HG03039 (cell line): ENCODE results near the gene CAPN12.

Experiments used
- ATAC-seq: cut with Tn5 transposase; IDR thresholded peaks from one replicate; pipeline ENCODE4 v1.9.1; 2021; ENCODE audit warnings: mild to moderate bottlenecking, moderate library complexity; ENCODE audit not compliant: unreplicated experiment

Gene CAPN12

DNA sequence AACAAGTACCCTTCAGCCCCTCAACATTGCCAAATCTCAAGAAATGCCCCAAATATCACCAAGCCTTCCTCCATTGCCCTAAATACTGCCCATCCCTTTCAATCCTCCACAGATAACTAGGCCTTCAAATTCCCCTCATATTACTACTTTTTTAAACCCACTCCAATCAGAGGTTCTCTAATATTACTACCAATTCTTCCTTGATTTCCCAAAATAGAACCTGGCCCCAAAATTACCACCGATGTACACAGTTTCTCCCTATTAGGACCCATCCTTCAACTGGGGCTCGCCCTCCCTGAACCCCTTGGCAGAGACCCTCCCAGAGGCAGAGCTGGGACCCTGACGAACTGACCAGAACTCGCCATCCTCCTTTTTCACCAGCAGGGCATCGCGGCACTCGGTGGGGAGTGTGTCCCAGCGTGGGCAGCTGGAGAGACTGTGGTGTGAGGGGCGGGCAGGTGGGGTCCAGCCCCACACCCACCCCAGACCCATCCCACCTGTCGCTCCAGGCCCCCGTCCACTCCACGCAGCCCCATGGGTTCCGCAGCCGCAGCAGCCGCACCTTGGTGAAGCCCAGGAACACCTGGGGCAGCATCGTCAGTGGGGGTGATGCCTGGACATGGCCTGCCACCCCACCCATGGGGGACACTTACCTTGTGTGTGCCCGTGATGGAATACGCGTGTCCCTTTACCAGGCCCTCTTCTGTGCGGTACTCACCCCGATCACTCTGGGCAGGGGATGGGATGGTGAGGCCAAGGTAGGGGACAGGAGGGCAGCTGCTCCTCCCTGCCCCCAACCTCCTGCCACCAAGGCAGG, 6.1 kb downstream of the CAPN12 start:
- ATAC-seq, result no peak

DNA sequence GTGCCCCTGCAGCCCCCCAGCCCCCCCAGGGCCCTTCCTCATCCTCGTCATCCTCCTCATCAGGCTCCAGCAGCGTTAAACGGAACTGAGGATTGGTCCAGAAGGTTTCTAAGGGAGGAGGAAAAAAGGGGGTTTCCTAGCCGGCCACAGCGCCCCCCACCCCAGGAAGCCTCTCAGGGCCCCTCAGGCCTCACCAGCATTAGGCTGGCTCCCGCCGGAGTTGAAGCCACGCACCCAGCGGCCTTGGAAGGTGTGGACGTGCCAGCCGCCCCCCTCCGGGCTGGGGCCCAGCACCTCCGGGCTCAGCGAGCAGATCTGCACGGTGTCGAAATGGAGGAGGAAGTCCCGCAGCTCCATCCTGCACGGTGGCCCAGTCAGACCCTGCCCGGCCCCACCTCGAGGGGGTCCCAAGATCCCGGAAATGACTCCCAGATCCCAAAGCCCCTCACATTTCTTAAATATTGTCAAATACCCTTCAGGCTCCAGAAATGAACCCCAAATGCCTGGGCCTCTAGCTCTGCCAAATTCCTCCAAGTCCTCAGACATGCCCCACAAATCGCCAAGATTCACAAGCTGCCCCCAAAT, 6.9 kb downstream of the CAPN12 start:
- ATAC-seq, result no peak

DNA sequence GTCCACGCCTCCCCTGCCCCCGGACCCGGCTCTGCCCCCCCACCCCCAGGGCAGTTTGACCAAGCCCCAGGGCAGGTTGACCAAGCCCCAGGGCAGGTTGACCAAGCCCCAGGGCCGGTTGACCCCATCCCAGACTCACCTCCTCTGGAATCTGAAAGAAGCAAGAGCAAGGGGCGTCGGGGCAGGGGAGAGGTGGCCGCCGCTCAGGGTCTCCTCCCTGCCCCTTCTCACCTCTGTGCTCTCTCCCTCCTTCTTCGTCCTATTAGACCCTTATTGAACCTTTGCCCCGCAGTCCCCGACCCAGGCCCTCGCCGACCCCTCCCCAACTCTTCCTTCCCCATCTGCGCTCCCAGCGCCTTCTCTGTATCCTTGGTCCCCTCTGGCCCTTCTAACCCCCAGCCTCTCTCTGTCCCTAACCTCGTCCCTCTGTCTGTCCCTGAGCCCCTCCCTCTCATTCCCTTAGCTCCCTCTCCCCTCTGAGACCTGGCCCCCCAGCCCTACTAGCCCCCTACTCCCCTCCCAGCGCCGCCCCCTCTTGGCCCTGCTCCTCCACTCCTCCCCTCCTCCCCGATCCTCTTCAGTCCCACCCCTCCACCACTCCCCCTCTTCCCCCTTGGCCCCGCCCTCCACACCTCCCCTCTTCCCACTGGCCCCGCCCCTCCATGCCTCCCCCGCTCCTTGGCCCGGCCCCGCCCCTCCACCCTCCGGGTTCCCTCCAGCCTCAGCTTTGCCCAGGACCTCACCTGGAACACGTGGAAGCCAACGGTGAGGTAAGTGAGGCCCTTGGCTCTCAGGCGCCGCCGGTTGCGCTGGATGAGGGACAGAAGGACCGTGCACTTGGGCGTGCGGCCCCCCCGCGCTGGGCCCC, 7.6 kb downstream of the CAPN12 start:
- no peak for ATAC-seq

DNA sequence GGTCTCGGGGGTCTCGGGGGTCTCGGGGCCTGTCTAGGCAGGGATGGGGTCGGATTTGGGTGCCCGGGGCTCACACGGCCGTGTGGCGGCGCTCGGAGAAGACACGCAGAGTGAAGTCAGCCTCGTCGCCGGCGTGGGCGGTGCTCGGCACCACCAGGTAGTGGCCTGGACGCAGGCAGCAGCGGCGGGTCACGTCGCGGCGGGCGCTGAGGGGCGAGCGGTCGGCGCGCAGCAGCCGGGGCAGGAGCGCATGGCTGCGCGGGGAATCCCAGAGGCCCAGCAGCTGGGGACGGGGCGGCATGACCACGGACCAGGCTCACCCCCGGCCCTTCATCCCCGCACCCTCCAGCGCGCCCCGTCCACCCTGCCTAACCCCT, 8.2 kb downstream of the CAPN12 start:
- no peak for ATAC-seq

DNA sequence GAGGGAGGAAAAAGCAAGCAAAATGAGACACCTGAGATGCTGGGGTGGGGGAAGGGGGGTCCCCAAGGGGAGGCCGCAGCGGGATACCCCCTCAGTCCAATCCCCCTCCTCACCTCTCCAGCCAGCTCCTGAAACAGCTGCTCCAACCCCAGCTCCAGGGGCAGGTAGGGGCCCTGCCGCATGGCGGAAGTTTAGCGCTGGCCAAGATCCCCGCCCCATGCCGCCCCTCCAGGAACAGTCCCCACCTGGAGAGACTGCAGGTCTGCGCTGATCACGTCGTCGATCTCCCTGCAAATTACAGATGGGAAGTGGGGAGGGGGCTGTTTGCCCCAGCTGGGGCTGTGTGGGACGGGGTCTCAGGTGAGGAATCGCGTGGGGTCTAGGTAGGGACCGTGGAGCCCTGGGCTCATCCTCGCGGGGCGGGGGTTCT, 9.0 kb downstream of the CAPN12 start:
- ATAC-seq, result no peak

DNA sequence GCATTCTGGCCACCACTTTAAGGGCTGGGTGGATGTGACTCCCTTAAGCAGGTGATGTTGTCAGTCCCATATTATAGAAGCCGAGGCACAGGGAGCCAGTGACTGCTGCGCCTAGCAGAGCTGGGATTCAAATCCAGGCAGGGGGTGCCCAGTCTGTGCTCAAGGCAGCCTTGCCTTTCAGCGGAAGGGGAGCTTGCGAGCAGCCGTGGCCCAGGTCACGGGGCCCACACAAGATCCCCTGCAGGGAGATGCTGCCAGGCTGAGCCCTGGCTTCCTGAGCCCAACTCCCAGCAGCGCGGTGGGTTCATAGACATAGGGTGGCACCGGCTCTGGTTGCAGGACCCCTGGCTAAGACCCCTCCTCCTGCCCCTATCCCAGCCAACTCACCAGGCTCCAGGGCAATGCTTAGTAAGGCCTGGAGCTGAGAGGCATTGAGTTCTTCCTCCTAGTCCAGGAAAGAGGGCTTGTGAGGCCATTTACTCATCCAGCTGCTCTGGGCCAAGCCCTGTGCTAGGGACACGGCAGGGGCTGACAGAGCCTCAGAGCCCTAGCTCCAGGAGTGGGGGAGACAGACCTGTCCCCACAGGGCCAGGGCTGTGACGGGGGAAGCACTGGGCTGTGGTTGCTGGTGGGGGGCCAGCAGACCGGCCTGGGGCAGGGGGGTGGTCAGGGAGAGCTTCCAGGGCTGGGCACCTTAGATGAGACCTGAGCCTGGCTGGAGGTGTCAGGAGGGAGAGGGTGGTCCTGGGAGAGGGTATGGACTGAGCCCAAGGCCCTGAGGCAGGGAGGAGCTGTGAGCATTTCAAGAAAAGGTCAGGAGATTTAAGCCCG, 9.6 kb downstream of the CAPN12 start:
- no peak for ATAC-seq

DNA sequence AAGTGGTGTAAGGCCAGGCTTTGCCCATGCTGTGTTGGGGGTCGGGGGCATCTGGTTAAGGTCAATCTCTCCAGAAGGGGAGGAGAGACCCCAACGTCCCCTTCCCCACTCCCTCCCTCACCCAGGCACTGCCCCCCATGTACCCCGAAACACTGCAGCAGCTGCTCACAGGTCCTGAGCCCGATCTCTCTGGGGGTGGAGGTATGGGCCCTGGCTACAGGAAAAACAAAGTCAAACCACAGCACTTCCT, 10.2 kb downstream of the CAPN12 start:
- no peak for ATAC-seq

DNA sequence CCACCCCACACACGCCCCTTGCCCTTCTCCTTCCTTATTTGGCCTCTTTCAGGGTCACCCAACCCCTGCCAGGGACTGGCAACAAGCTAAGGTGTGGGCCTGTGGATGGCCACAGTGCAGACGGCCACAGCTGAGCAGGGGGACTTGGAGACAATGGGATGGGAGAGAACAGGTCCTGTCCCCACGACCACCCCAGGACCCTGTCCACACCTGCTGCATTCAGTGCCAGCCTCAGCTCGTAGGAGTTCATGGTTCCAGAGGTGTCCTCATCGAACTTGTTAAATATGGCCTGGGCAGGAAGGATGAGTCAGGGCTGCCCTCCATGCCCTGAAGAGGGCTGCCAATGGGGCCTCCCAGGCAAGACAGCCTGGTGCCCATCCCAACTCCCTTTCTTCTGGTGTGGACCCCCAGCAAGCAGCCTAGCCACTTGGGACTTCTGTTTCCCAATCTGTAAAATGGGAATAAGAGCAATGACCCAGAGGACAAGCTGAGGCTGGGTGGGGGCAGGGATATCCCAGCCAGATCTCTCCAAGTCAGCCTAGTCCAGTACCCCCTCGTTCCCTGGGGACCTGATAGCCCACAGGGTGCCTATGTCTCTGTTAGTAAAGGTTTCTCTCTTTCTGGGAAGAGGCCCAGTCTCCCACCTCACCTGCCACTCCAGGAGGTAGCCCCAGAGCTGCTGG, 10.6 kb downstream of the CAPN12 start:
- no peak for ATAC-seq

DNA sequence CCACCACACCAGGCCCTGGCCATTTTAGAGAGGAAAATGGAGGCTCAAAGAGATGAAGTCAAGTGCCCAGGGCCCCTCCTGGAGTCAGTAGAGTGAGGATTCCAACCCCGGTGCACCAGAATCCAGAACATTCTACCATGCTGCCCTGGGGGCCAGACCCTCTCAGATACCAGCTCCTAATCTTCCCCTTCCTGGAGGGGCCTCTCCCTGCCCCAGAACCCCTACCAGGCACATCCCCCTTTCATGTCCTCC, 11.1 kb downstream of the CAPN12 start:
- no peak for ATAC-seq

DNA sequence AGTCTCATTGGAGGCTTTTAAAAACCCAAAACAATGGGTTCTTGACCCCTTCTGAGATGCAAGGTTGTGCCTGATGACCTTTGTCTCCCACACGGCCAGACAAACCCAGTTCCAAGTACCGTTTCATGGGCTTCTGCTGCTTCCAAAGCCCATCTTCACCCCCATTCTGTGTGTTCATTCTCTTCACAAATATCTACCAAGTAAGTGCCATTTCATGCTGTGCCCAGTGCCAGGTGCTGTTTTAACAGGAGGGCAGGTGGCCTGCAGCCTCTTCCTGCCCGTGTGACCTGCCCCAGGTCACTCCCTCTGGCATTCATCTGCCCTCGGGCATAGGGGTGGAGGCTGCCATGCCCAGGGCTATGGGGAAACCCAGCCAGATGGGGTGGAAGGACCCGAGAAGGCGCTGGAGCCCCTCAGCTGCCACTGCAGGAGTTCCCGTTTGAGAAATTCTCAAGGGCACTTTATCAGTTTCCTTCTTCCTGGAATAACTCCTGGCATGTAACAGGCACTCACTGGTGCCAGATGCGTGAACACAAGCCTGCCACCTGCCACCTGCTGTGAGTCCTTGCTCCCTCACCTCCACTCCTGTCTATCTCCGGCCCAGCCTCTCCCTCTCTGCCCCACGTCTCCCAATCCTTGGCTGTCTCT, 12.5 kb downstream of the CAPN12 start:
- ATAC-seq, result no peak

DNA sequence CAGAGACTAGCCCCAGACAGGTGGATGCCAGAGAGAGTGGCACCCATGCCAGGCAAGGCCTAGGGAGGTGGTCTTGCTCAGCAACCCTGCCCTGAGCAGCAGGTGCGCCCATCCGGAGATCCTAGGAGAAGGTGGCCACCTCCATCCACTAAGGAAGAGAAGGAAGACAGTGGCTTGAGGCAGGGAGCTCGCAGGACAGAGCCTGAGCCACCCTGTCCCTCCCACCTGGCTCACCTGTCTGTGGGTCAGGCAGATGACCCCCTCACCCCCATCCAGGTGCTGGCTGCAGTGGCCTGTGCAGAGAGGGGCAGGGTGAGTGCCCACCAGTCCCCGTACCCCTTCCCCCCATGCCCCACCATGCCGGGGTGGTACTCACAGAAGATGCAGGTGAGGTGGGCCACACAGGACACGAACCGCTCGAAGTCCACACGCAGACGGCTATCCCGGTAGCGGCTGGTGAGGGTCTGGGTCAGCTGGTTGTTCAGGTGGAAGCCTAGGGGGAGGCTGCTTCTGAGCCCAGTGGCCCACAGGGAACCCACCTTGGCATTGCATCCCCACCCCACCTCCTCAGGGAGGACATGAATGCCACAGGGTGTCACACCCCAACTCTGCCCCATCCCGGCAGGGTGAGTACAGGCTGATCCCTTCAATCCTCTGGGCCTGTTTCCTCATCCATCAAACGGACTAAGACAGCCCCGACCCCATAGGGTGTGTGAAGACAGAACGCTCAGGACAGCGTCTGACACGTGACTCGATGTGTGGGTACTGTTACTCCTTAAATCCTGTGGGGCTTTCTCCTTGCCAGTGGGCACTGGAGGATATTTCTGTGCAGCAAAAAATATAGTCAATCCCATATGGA, 13.3 kb downstream of the CAPN12 start:
- no peak for ATAC-seq

DNA sequence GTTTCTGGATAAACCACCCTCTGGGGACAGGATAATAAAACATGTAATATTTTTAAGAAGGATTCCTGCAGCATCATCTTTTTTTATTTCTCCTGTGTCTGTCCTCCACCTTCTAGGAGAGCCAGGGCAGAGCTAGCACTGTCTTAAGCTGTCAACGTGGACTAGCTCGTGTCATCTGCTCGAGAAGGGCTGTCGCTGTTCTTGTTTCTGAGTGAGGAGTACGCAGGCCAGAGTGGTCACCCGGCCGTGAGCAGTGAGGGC, 13.9 kb downstream of the CAPN12 start:
- ATAC-seq, result no peak

DNA sequence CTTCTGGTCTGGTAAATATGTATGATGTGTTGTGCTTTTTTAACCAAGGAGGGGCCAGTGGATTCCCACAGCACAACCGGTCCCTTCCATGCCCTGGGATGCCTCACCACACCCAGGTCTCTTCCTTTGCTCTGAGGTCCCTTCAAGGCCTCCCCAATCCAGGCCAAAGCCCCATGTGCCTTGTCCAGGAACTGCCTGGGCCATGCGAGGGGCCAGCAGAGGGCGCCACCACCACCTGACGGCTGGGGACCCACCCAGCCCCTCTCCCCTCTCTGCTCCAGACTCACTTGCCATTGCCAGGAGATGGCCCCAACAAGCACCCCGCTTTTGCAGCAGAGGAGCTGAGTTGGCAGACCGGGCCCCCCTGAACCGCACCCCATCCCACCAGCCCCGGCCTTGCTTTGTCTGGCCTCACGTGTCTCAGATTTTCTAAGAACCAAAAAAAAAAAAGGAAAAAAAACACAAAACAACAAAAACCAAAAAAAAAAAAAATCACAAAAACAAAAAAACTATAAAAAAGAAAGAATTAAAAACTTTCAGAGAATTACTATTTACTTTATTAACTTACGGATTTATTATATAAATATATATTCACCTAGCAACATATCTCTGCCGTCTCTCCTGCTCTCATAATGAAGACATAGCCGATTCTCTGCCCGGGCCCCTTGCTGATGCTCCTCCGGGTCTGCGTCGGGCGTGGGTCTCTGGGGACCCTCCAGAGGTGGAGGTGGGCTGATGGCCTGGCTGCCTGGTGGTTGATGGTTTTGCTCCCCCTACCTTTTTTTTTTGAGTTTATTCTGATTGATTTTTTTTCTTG, 14.4 kb downstream of the CAPN12 start:
- ATAC-seq, result no peak

DNA sequence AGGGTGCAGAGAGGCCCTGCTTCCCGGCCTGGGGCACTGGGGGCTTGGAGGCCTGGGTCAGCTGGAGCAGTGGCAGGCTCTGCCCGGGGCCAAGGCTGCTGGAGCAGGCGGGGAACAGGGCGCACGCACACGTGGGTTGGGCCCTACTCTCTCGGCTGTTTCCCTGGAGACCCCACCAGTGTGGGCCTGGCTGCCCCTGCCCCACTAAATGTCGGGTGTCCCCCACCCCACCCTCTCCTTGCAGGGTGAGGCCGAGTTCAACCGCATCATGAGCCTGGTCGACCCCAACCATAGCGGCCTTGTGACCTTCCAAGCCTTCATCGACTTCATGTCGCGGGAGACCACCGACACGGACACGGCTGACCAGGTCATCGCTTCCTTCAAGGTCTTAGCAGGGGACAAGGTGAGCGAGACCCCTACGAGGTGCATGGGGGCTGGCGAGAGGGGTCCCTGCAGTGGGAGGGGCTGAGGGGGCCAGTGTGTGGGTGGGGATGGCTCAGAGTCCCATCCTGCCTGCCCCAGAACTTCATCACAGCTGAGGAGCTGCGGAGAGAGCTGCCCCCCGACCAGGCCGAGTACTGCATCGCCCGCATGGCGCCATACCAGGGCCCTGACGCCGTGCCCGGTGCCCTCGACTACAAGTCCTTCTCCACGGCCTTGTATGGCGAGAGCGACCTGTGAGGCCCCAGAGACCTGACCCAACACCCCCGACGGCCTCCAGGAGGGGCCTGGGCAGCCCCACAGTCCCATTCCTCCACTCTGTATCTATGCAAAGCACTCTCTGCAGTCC, 15.3 kb downstream of the CAPN12 start:
- no peak for ATAC-seq

DNA sequence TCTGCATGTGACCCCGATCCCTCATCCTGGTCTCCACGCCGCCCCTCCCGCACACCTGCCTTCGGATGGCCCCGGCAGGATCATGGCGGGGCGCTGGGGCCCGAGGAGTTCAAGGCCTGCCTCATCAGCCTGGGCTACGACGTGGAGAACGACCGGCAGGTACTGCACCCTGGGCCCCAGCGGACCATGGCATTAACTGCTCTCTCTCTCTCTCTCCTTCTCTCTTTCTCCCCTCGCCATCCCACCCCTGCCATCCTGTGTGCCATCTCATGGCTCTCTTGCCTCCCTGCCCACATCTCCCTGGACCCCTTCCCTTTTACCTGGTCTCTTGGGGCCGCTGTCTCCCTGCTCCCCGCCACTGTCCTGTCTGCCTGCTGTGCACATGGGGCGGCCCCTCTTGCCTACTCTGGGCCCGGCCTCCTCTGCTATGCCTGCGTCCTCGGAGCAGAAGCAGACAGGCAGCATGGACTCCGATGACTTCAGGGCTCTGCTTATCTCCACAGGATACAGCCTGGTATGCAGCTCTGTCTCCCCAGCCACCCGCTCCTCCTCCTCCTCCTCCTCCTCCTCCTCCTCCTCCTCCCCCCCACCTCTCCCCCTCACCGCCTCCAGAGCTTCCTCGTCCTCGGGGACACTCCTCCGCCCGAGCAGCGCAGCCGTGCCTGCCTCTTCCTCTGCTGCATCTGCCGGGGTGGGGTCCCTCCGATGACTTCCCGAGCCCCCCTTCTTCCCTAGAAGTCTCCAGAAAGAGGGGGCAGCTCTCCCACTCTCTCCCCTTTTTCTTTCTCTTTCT, 16.2 kb downstream of the CAPN12 start:
- no peak for ATAC-seq

DNA sequence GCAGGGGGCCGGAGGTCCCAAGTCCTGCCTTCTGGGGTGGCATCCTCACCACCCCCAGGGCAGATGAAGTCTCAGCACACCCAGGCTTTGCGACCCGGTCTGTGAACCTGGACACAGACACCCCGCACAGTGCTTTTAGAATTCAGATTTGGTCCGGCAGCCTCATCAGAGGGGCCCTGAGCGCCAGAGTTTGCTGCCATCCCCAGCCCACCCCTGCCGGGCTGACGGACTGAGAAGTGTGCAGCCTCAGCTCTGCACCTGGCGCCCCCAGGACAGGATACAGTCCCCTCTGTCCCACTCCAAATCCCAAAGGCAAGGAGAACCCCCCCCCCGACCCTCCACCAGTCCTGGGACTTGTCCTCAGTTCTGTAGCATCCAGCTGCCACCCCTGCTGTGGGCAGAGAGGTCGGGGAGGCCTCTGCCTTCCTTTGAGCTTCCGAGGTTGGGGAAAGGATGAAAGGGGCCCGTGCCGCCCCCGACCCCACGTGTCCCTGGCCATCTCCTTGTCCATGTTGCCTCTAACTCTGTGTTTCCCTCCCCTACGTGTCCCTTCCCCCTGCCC, 16.9 kb downstream of the CAPN12 start:
- ATAC-seq, result no peak

DNA sequence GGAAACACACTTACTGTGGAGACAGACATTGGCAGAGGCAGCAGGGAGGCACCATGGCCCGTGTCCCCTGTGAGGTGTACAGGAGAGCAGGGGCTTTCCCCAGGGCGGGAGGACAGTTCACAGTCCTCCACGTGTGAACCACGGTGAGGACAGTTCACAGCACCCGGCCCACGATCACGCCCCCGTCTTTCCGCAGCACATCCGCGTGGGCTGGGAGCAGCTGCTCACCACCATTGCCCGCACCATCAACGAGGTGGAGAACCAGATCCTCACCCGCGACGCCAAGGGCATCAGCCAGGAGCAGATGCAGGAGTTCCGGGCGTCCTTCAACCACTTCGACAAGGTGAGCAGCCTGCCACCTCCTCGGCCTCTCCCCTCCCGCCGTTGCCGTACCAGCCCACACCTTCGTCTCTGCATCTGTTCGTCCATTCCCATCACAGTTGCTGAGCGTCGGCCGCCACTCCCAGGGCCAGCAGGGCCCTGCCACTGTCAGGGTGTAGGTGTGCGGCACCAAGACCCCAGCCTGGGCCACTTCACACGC, 17.4 kb downstream of the CAPN12 start:
- ATAC-seq, result no peak
